GM19351 (cell line): ENCODE measurements around the gene RIPK3.
A peak's percentile ranks its signal among the peaks of the same experiment; 100 is the strongest.

ENCODE experiments used
- ATAC-seq: cut with Tn5 transposase; IDR thresholded peaks from one replicate; pipeline ENCODE4 v1.9.1; 2021; ENCODE audit warnings: mild to moderate bottlenecking, moderate library complexity; ENCODE audit not compliant: unreplicated experiment

RIPK3 gene

GRCh38 chr14:24324024-24324423 lies 15.8 kb downstream of the RIPK3 start:
- ATAC-seq = no peak

- ATAC-seq = no peak
Observed at GRCh38 chr14:24323341-24323740, 16.4 kb downstream of the RIPK3 start.

GRCh38 chr14:24322672-24323071 lies 17.1 kb downstream of the RIPK3 start:
- ATAC-seq = no peak

GRCh38 chr14:24321212-24321975 lies 18.4 kb downstream of the RIPK3 start:
- no peak for ATAC-seq

GRCh38 chr14:24317141-24317928 lies 22.5 kb downstream of the RIPK3 start:
- no peak for ATAC-seq

GRCh38 chr14:24316597-24316950 lies 23.2 kb downstream of the RIPK3 start:
- ATAC-seq = no peak

GRCh38 chr14:24315807-24316596 lies 23.8 kb downstream of the RIPK3 start:
- no peak for ATAC-seq

- ATAC-seq = no peak
Observed at GRCh38 chr14:24315243-24315806, 24.5 kb downstream of the RIPK3 start.

- ATAC-seq = no peak
Observed at GRCh38 chr14:24314377-24315193, 25.2 kb downstream of the RIPK3 start.

- ATAC-seq = no peak
Observed at GRCh38 chr14:24313913-24314312, 25.9 kb downstream of the RIPK3 start.

GRCh38 chr14:24312736-24313507 lies 26.9 kb downstream of the RIPK3 start:
- ATAC-seq = no peak

- ATAC-seq = no peak
Observed at GRCh38 chr14:24311837-24312615, 27.8 kb downstream of the RIPK3 start.

- ATAC-seq = peak; percentile 70
Observed at GRCh38 chr14:24310646-24311604, 28.9 kb downstream of the RIPK3 start, which contains the start of gene LTB4R. Gene LTB4R (plus strand): TSS chr14:24311502. CDS start chr14:24315652, 4,150 bp downstream.

- ATAC-seq = no peak
Observed at GRCh38 chr14:24310265-24310645, 29.5 kb downstream of the RIPK3 start.

GRCh38 chr14:24309538-24310264 lies 30.1 kb downstream of the RIPK3 start, which contains the start of gene LTB4R2:
Gene LTB4R2 (plus strand): TSS chr14:24310140. CDS start chr14:24310665, 525 bp downstream.
- no peak for ATAC-seq

GRCh38 chr14:24308342-24309124 lies 31.3 kb downstream of the RIPK3 start:
- ATAC-seq = no peak
